22Rv1 (cell line): ENCODE data around the gene ZIC4.

ENCODE experiments used
- H3K27ac ChIP-seq: fragments of 450-650 bp; 2 replicates; pipeline ENCODE4 v1.5.1; 2017
- ZFX ChIP-seq: fragments of 450-650 bp; IDR thresholded peaks from 2 replicates; pipeline ENCODE4 v1.6.1; 2017; ENCODE audit warnings: antibody characterized with exemption, borderline replicate concordance
- TF ChIP-seq, protein P1 (sequence below): fragments of 450-650 bp; IDR thresholded peaks from 2 replicates; pipeline ENCODE4 v1.5.1; 2017; ENCODE audit warnings: mild to moderate bottlenecking

Gene ZIC4

DNA sequence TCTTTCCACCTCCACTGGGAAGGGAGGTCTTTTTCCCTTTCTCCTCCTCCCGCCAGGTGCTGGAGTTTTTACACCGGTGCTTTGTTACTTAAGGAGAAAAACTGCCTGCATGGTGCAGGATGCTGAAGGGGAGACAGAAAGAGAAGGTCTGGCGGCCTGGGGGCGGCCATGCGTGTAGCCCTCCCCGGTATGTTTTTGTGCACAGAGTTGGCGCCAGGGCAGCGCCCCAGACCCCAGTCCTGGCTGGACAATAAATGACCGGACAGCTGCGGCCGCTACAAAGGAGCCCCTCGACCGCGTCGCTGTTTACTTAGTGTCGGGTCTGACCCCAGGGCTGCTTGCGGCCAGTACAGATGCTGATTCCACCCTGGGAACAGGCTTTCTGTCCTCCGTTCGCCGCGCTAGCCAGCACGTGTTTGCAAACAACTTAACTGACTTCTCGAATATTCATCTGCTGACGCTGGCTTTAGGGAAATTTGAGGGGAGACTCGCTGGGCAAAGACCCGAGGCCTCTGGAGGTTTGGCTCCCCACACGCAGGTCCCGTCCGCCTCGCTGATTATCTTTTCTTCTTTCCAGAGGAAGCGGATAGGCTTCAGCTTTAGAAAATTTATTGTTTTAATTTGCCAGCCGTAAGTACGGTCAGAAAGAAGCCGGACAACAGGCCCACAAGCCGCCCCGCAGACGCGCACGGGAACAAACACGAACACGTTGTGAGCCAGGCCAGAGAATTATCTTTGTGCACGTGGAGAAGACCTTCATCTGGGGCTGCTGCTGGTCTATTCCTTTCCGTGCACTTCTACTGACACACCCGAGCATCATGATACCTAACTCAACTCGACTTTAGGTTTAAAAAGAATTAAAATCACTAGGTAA is 46.9 kb downstream of the ZIC4 start:
- no peak for TF ChIP-seq ZFX
- TF ChIP-seq, protein P1, sequence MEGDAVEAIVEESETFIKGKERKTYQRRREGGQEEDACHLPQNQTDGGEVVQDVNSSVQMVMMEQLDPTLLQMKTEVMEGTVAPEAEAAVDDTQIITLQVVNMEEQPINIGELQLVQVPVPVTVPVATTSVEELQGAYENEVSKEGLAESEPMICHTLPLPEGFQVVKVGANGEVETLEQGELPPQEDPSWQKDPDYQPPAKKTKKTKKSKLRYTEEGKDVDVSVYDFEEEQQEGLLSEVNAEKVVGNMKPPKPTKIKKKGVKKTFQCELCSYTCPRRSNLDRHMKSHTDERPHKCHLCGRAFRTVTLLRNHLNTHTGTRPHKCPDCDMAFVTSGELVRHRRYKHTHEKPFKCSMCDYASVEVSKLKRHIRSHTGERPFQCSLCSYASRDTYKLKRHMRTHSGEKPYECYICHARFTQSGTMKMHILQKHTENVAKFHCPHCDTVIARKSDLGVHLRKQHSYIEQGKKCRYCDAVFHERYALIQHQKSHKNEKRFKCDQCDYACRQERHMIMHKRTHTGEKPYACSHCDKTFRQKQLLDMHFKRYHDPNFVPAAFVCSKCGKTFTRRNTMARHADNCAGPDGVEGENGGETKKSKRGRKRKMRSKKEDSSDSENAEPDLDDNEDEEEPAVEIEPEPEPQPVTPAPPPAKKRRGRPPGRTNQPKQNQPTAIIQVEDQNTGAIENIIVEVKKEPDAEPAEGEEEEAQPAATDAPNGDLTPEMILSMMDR: no peak
- no peak overlapping the region for H3K27ac ChIP-seq

DNA sequence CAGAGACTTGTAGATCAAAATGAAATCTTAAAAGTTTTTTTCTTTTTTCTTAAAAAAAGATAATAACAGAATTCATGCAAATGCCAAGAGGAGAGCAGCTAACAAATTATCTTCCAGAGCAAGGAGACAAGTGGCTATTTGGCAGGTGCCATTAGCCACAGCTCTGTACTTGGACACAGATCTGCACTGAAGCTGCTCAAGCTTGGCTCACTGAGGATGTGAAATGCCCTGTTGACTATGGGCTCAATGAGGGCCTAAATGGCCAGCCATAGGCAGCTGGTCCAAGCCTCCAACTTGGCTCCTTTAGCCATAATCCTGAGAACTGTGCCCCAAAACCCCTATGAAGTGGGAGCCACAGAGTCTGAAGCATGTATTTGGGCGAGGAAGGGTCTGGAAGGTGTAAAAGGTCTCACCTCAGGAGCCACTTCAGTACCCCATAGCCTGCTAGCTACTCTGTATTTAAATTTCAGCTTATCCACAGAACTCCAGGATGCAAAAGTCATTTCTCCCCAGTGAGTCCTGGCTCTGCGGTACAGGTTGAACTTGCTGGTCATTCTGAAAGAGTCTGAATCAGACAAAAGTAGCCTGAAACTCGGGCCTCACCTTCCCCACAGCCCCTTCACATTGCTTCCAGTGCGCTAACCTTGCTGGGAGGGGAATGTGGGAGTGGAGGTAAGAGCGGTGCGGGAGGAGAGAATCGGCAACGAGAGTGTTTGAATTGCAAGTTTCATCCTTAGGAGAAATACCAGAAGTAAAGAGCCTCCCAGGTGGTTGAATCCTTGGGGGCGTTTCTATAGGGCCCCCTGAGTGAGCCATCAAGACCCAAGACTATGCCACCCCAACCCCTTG is 48.0 kb downstream of the ZIC4 start:
- no peak for TF ChIP-seq ZFX
- TF ChIP-seq, protein P1: no peak
- H3K27ac ChIP-seq: no peak overlapping the region

DNA sequence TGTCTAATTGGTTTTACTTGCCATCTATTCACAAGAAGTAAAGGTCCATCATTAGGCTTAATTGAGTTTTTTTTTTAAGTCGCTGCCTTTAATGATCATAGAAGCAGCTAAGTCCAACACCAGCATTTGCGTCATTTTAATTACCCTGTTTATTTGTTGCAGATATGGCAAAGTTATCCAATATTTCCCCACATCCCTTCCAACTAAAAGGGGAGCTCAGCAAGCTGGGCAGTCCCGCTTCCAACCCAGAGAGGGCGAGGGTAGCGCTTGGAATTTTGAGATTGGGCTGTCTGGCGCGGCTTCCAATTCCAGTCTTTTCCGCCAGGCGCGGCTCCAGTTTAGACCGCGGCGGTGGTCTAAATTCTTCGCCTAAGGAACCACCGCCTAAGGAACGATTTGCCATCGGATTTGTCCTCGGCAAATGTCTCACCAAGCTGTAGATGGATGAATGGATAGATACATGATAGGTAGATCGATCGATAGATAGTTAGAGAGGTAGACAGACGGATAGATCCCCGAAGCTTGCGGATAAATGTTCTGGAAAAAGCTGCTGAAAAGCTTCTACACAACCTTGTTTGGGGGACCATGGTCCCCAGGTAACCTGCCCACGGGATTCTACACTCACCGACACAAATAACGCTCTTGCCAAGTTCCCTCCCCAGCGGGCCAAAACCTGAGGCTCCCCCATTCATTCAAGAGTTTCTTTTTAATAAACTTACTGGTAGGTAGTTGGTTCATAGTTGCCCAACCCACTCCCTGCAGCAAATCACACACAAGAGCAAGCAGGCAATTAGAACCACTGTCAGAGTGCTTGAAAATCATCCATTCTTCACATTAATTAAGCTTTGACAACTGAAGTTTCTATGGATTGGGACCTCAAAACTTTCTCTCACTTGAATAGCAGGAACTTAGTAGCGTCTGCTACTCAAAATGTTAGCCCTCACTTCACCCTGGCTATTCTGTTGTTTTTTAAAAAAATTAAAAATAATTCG is 49.1 kb downstream of the ZIC4 start:
- TF ChIP-seq, protein P1: no peak
- no peak for TF ChIP-seq ZFX
- H3K27ac ChIP-seq: no peak overlapping the region

DNA sequence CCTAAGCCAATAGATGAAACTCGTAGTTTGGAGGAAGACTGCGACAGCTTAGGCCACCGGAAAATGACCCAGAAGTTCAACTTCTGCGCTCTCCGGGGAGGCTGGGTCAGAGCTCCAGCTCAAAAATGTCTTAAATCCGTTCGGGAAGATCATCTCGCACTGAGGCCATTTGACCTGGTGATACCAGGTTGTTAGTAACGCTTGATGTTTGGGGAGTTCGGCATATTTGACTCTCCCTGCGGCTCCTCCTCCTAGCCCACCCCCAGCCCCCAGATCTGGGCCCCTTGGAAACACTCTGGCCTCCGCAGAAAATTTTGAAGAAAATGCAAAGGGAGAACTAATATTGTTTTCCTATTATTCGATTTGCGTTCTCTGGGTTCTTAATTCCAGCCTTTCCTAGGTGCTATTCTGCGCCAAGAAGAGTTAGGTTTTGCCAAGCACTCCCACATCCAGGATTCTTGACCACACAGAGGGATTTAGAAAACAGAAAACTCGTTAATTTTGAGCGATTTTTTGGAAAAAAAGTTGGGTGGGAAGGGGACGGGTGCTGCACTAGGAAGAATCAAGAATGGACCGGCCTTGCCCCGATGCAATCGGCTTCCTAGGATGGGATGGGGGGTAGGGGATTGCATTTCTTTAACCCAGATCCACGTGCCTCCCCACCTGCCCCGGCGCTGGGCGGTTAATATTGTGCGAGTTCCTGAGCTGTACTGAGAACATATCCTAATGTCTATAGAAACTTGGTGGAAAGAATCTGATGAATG is 50.0 kb downstream of the ZIC4 start:
- no peak for TF ChIP-seq ZFX
- TF ChIP-seq, protein P1: no peak
- H3K27ac ChIP-seq: no peak overlapping the region

DNA sequence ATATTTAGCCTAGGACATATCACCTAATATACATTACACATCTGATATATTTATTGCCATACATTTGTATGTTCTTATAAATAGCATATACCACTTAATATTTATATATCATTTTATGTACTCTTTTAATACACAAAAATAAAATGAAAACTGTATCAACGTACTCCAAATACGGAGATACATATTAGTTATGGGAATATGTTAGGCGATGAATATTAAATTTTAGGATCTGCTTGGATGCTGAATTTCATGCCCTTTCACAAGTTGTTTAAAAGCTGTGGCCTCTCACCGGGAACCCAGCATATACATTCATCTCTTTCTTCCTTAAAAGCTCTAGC is 50.6 kb downstream of the ZIC4 start:
- TF ChIP-seq, protein P1: no peak
- no peak for TF ChIP-seq ZFX

DNA sequence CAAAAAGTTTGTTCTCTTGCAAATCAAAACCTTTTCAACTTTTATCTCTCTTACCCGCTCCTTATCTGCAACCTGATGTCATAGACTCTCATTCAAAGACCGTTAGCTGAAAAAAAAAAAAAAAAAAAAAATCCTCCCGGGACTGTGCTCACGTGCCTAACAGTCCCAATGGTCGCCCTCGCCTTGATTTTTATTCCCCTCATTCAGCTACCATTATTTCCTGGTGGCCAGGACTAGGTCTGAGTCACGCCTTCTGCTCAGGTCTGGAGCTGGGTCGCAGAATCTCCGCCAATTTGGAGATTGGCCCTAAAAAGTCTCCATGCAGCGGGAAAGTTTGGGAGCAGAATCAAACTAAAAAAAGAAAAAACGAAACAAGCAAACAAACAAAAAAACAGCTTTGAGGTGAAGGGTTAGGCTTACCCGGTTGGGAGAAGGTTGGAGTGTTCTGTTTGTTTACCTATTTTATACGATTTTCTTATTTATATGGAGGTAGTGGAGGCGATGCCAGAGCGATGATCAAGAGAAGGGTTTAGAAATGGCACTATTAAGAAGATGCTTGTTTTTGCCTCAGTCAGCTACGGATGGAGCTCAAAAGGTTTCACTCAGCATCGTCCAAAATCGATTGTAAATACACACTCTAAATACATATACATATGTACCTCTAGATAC is 51.1 kb downstream of the ZIC4 start:
- no peak overlapping the region for H3K27ac ChIP-seq
- TF ChIP-seq, protein P1: no peak
- TF ChIP-seq ZFX: no peak

More for the DNA sequence above, 50.6 kb downstream of the ZIC4 start:
- H3K27ac ChIP-seq: no peak overlapping the region
